Measurements from ENCODE around the gene DPP6.

- TF ChIP-seq MAX (IDR thresholded peaks at IDR 0.05; ENCODE audit: low read depth, low read length), result no peak
- TF ChIP-seq POLR2A (IDR thresholded peaks at IDR 0.05; ENCODE audit: extremely low read depth, insufficient read length), result no peak
- TF ChIP-seq CTCF (IDR thresholded peaks at IDR 0.05; ENCODE audit: low read depth, low read length), result no peak
- no peak for TF ChIP-seq MYC (IDR thresholded peaks at IDR 0.05; ENCODE audit: low read depth, low read length)
Measured at GRCh38 chr7:154571772-154572171, 519.6 kb downstream of the DPP6 start.
